OCI-M1 (cell line): ENCODE results near the gene CCDC102A.
"Not testable (repeated sequence)": the region's sequence is repeated elsewhere in the genome, so short reads cannot be mapped to it uniquely, and the experiment has no call there.

Experiments used
- DNase-seq: peaks from one replicate; lab custom pipeline; 2025; lab: John Stamatoyannopoulos, UW

CCDC102A gene

DNA sequence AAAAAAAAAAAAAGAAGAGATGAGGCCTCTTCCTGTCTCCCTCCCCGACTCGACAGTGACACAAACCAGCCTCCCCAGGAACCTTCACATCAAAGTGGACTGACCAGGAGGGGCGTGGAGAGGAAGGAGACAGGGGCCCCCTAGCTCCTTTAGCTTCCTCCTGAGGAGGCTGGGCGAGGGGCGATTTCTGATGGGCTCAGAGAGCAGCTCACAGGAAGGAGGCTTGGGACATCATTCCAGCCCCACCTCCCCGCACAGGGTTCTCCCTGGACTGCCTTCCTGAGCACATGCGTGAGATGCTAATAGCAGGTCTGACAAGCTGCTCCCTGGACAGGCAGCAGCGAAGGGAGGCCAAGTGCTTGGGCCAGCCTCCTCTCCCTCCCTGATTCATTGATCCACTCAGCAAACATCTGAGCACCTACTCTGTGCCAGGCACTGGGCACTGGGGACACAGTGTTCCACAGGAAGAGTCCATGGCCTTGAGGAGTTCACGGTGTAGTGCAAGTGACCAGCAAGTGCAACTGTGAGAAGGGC, 35.7 kb downstream of the CCDC102A start:
- no peak for DNase-seq

- not testable (repeated sequence) for DNase-seq
These were observed 36.4 kb downstream of the CCDC102A start for GRCh38 chr16:57499941-57500340.

DNA sequence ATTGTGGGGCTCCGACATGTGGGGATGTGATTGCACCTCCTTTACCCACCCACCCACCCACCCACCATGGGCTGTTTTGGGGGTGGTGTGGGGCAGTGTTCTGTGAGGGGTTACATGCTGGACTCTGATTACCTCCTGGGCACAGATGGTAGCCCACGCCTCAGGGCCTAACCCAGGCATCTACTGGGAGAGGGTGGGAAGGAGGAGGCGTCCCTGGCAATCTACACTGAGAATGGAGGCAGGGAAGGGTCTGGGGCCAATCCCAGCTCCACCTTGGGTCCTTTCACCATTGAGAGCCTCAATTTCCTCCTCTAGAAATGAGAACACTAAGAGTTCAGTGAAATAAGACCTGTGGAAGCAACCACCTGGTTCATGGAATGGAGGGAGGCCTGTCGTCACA, 38.3 kb downstream of the CCDC102A start:
- DNase-seq: no peak

- no peak for DNase-seq
These were observed 39.2 kb downstream of the CCDC102A start for GRCh38 chr16:57497121-57497520.

DNA sequence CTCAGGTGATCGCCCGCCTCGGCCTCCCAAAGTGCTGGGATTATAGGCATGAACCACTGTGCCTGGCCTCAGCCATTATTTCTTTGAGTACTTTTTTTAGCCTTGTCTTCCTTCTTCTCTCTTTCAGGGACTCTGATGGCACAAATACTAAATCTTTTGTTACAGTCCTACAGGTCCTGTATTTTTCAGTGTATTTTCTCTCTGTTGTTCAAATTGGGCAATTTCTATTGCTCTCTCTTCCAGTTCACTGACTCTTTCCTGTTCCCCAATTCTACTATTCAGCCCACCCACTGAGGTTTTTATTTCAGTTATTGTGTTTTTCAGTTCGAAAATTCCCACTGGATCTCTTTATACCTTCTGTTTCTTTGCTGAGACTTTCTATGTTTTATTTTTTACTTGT, 42.6 kb downstream of the CCDC102A start:
- DNase-seq: no peak

GRCh38 chr16:57489229-57489628, 47.1 kb downstream of the CCDC102A start:
- DNase-seq: no peak

DNA sequence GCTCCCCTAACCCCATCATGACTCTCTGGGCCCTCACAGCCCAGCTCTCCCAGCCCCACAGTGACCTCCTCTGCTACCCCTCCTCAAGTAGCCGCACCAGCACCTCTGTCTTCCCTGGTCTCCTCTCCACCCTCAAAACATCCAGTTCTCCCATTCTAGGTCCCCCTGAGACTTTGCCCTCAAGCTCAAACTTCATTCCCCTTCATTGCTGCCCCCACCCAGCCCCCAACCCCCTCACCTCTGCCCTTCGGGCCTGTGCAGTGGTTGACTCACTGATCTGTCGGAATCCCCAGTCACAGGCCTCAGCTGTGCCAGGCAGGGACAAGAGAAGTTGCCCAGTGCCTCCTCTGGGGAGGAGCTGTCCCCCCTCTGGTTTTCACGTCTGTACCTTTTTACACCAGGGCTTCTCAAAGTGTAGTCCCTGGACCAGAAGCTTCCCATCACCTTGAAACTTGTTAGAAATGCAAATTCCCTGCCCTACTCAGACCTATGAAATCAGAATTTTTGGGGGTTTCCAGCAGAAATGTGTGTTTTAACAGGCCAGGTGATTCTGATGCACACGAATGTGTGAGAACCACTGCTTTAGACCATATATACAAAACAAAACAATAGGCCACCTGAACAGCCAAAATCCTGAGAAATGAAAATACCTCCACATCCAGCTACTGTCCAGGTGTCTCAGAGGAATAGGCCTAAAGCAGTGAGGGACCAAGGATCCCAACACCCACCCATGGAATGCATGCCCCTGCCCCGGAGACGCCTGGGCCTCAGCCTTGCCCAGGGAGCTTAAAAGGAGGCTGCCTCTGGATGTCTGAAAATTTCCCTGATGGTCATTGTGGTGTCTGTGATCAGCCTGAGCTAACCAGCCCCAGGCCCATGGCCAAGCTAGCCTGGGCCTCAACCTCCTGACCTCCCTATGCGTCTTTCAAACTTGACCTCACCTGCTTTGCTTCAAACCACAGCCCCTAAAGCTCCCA, 49.2 kb downstream of the CCDC102A start:
- DNase-seq: no peak

- DNase-seq: peak; percentile 66
These were observed 50.2 kb downstream of the CCDC102A start, which contains the start of gene DOK4 for GRCh38 chr16:57485916-57486857. TSS of gene DOK4 (minus strand) at chr16:57486493. CDS start at chr16:57479507, 6,986 bp downstream.

- DNase-seq: no peak
These were observed 51.1 kb downstream of the CCDC102A start for GRCh38 chr16:57485091-57485915.

DNA sequence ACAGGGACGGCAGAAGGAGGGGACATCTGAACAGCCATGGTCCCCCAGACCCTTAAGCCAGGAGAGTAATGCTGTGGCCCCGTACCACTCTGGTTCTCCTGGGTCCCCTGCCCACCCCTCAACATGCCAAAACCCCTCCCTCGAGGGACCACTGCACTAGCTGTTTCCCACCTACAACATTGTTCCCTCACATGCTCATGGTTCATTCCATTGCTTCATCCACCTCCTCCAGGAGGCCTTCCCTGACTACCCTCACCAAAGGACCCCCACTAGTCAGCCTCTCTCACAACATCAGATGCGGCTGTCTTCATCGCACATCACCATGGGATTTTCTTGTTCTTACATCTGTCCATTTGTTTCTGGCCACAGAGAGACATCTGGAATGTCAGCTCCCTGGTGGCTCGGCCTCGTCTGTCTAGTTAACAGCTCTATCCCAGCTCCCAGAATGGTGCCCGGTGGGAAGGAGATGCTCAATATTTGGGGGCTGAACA, 51.8 kb downstream of the CCDC102A start:
- DNase-seq: no peak

DNA sequence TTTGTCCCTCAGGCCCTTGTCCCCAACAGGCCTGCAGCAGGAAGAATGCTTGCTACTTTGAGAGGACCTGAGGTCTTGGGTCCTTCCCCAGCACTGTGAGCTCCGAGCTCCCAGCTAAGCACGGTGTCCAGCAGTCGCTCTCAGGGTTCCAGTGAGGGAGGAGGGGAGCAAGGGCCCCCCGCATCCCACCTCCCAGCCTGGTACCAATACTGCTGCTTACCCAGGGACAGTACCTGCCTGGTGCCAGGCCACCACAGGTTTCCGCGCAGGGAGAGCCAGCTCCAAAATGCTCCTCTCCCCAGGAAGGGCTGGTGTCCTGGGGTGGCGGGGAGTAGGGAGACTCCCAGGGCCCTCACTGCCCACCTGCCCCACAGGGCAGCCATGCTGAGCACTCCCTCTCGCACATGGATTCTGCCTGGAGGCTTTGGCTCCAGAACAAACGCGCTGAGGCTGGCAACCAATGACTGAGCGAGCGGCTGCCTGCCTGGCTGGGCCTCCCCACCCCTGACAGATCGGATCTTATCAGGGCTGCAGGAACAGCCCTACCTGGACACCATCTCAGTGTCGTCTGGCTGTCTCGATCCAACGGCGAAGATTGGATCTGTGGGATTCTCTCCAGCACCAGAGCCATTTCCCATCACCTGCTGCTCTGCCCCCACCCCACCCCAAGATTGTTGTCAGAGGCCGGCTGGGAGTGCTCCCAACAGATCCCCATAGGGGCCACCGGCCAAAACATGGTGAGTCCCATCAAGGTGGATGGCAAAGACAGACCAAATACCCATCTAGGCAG, 52.5 kb downstream of the CCDC102A start:
- DNase-seq: no peak

- no peak for DNase-seq
These were observed 53.4 kb downstream of the CCDC102A start for GRCh38 chr16:57482845-57483545.

GRCh38 chr16:57481421-57481820, 55.0 kb downstream of the CCDC102A start:
- no peak for DNase-seq

DNA sequence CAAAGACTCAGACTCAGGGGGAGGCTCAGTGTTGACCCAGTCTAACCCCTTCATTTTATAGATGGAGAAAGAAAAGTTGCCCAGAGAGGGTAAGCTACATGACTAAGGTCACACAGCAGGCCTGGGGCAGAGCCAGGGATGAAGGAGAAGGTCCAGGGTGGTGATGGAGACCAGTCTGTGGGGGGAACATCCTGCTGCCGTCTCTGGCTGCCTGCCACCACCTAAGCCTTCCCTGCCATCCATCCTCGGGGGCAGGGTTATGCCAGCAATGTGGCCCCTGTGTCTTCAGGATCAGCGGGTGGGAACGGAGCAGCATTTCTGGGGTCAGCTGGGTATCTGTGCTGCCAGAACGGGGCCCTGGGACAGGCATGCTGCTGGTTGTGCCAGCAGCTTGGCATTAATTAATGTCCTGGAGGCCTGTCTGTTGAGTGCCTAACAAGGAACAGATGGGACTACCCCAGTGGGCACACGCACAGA, 55.6 kb downstream of the CCDC102A start:
- DNase-seq: no peak

DNA sequence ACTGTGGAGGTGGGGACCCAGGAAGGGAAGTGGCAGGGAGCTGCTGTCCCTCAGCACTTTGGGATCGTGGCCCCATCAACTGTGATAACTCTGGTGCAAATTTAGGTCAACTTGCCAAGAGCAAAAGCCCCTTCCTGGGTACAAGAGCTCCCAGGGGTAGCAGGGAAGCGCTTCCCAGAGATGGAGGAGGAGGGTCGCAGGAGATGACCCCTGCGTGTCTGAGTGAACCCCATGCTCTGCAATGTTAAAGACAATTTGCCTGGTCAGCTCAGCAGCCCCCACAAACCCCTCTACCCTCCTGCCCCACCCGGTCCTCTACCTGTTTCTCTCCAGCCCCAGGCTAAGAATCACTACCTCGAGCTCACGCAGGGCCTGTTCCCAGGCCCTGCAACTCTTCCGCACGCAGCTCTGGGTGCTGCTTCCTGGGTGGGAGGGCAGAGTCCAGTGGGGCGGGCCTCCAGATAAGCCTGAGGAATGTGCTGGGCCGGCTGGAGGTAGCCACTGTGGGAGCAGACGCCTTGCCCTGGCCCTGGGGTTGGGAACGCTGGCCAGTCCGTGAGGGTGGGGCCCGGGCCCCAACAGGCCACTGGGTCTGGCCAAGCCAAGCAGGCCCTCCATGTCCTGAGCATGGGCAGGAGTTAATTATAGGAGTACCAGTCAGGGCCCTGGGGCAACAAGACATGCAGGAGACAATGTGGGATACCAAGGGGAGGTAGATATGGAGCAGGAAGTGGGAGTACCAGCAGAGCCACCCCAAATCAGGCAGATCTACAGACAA, 56.2 kb downstream of the CCDC102A start:
- no peak for DNase-seq

DNA sequence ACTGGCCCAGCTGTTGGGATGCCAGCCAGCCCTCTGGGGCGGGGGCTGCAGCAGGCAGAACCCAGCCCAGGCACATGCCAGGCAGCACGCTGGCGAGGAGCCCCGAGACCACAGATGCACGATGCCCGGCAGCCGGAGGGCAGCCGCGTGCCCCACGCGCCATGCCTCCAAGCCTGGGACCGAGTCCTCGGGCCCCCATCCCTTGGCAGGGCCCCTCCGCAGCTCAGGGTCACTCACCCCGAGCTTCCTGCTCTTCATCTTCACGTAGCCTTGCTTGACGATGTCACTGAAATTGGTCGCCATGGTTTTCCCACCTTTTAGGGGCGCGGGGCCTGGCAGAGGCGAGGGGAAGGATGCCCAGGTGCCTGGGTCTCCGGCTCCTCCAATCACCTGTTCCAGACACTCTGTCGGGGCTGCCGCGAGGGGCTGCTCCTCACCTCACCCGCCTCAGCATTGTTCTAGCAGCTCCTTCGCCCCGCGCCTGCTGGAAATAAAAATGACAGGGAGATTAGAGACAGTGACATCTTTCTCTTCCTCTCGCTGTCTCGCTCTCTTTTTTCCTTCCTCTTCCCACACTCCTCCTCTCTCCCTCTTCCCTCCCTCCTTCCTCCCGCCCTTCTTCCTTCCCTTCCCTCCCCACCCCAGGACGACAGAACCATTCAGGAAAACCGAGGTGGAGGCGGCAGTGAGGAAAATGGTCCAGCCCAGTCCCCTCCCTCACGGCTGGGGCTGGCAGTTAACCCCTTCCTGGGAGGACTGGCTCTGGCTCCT, 57.0 kb downstream of the CCDC102A start:
- DNase-seq: no peak

GRCh38 chr16:57478396-57479204, 57.8 kb downstream of the CCDC102A start:
- no peak for DNase-seq
